K562 (cell line): ENCODE measurements around the gene MAP3K6. TPM values are rescaled to one million over a fixed set of nuclear protein-coding genes. Genes with fewer than 3 reads are reported as not detected.
A peak's percentile ranks its signal among the peaks of the same experiment; 100 is the strongest.

Experiments used
- BHLHE40 ChIP-seq: IDR thresholded peaks from 2 replicates; pipeline ENCODE4 v1.6.1; 2011; ENCODE audit warnings: low read length, improper control_type of control experiment
- CGGBP1 ChIP-seq: fragments of 250-450 bp; sonication (Bioruptor Pico); IDR thresholded peaks from 2 replicates; pipeline ENCODE4 v1.9.0; 2021; ENCODE audit warnings: mild to moderate bottlenecking
- CXXC5 ChIP-seq: fragments of 250-450 bp; sonication (Bioruptor Pico); IDR thresholded peaks from 2 replicates; pipeline ENCODE4 v1.8.0; 2022; ENCODE audit warnings: inconsistent platforms, mild to moderate bottlenecking, moderate library complexity
- E2F5 ChIP-seq: sonication (generic); formaldehyde crosslinking; IDR thresholded peaks from 2 replicates; pipeline ENCODE4 v1.8.0; 2022; ENCODE audit warnings: mild to moderate bottlenecking, missing genetic modification reagents
- ELF4 ChIP-seq: fragments of 450-650 bp; formaldehyde crosslinking; IDR thresholded peaks from 2 replicates; pipeline ENCODE4 v1.4.0; 2022; ENCODE audit warnings: missing genetic modification characterization
- ETS1 ChIP-seq: conservative IDR thresholded peaks from 2 replicates; pipeline ENCODE4 v1.6.1; 2011; ENCODE audit warnings: low read depth, mild to moderate bottlenecking, low read length; ENCODE audit not compliant: control insufficient read depth
- ETV1 ChIP-seq: fragments of 450-650 bp; conservative IDR thresholded peaks from 2 replicates; pipeline ENCODE4 v1.6.1; 2016; ENCODE audit warnings: missing genetic modification characterization, control low read depth, low read depth, missing compliant biosample characterization
- HNRNPH1 ChIP-seq: fragments of 200-400 bp; formaldehyde crosslinking; optimal IDR thresholded peaks from 2 replicates; pipeline ENCODE3; 2017; ENCODE audit warnings: low read depth, mild to moderate bottlenecking, low read length, moderate library complexity
- MNT ChIP-seq, 2 experiments: fragments of 450-650 bp; conservative IDR thresholded peaks; 2 replicates each; pipeline ENCODE4 v1.6.1; 2017; ENCODE audit warnings: mild to moderate bottlenecking in 2 of 2, moderate library complexity in 2 of 2
- NONO ChIP-seq, 2 experiments: fragments of 200-400 bp in 1 of 2; fragments of 450-650 bp in 1 of 2; formaldehyde crosslinking in 1 of 2; IDR thresholded peaks; 2 replicates each; pipeline ENCODE4 v1.6.1; 2017; ENCODE audit warnings: low read depth in 2 of 2, mild to moderate bottlenecking in 2 of 2, moderate library complexity in 2 of 2, low read length in 1 of 2
- RFX1 ChIP-seq: fragments of 450-650 bp; IDR thresholded peaks from 2 replicates; pipeline ENCODE4 v1.6.1; 2016; ENCODE audit warnings: mild to moderate bottlenecking, moderate library complexity
- SMAD1 ChIP-seq: fragments of 150-350 bp; IDR thresholded peaks from 2 replicates; pipeline ENCODE4 v1.6.1; 2014; ENCODE audit warnings: low read length, low read depth; ENCODE audit not compliant: partially characterized antibody
- SOX6 ChIP-seq: fragments of 450-650 bp; IDR thresholded peaks from 2 replicates; pipeline ENCODE4 v1.6.1; 2014; ENCODE audit warnings: mild to moderate bottlenecking
- U2AF2 ChIP-seq: fragments of 200-400 bp; formaldehyde crosslinking; optimal IDR thresholded peaks from 2 replicates; pipeline ENCODE3; 2017; ENCODE audit warnings: low read depth, mild to moderate bottlenecking, low read length
- ZBTB34 ChIP-seq: fragments of 250-450 bp; sonication (Bioruptor Pico); IDR thresholded peaks from 2 replicates; pipeline ENCODE4 v1.8.0; 2021; ENCODE audit warnings: mild to moderate bottlenecking, moderate library complexity
- ZFP30 ChIP-seq: fragments of 250-450 bp; sonication (Bioruptor Pico); IDR thresholded peaks from 2 replicates; pipeline ENCODE4 v1.8.0; 2022; ENCODE audit warnings: moderate library complexity, mild to moderate bottlenecking, inconsistent platforms, borderline replicate concordance
- ZFX ChIP-seq: sonication (generic); formaldehyde crosslinking; IDR thresholded peaks from 2 replicates; pipeline ENCODE4 v1.8.0; 2022; ENCODE audit warnings: mild to moderate bottlenecking, missing genetic modification reagents, moderate library complexity
- ZKSCAN3 ChIP-seq: fragments of 250-450 bp; sonication (Bioruptor Pico); IDR thresholded peaks from 2 replicates; pipeline ENCODE4 v1.4.0; 2020
- ZNF324 ChIP-seq: fragments of 250-450 bp; sonication (Bioruptor Pico); IDR thresholded peaks from 2 replicates; pipeline ENCODE4 v1.4.0; 2020; ENCODE audit warnings: mild to moderate bottlenecking
- ZNF431 ChIP-seq: sonication (generic); formaldehyde crosslinking; IDR thresholded peaks from 2 replicates; pipeline ENCODE4 v1.8.0; 2022; ENCODE audit warnings: mild to moderate bottlenecking, missing genetic modification reagents
- ZNF740 ChIP-seq, 3 experiments: fragments of 200-800 bp in 1 of 3; sonication (Bioruptor generic) in 1 of 3; sonication (generic) in 1 of 3; formaldehyde crosslinking in 1 of 3; IDR thresholded peaks; 2 replicates each; pipeline versions ENCODE4 v1.6.1 to v1.8.0; 2016 to 2022; ENCODE audit warnings: mild to moderate bottlenecking in 2 of 3, missing compliant biosample characterization in 2 of 3, missing genetic modification characterization in 2 of 3, missing genetic modification reagents in 1 of 3
- polyA plus RNA-seq, 8 experiments: library from polyadenylated mRNA; depleted of rRNA in 4 of 8; stranded (reverse) in 5 of 8; unstranded in 3 of 8; fragments of >200 nt; fragmentation: Nextera tagmentation in 2 of 8; fragmentation: Illumina TruSeq in 1 of 8; extraction: Ambion mirVana in 2 of 8; extraction: Trizol in 1 of 8; gene quantifications; 2 replicates each; pipeline versions ENCODE4 v1.2.1 to v1.2.3, GENCODE V29; 2011 to 2014; ENCODE audit warnings: inconsistent platforms in 1 of 8, missing spikeins in 1 of 8
- total RNA-seq, 7 experiments: library from RNA; depleted of rRNA in 6 of 7; stranded (reverse); fragments of >200 nt in 6 of 7; fragmentation: Illumina TruSeq in 2 of 7; extraction: Trizol in 2 of 7; gene quantifications; 2 replicates each; pipeline versions ENCODE4 v1.2.1 to v1.2.3, GENCODE V29; 2011 to 2021; ENCODE audit warnings: low replicate concordance in 1 of 7

Gene MAP3K6
- total and polyA plus RNA-seq, 9 of the 15 experiments (the other 6 are each of a cell fraction or from before 2014, with no cell fraction given) = 0.99 to 21.9 (median 7.0) TPM

- TF ChIP-seq BHLHE40 (peak; percentile 90), ZNF431 (peak; percentile 96), ZNF324 (CRISPR knock-in tag) (no peak), ZKSCAN3 (CRISPR knock-in tag) (peak; percentile 63; the same call in 1 of the 2 replicates), U2AF2 (no peak), HNRNPH1 (no peak), RFX1 (peak; percentile 65), NONO (IDR thresholded peaks at IDR 0.05; ENCODE audit: low read depth in 2 of 2, low read length in 1 of 2) (peak; percentile 33 to 85; a peak in 2 of 4 replicates), ZFX (peak; percentile 94), MNT (conservative IDR thresholded peaks at IDR 0.05) (peak; percentile 95 to 98), ZBTB34 (CRISPR knock-in tag) (no peak), CXXC5 (CRISPR knock-in tag) (peak; percentile 98), E2F5 (CRISPR knock-in tag) (0 out of 2 replicates have a peak, but pooled peaks have one; percentile 33), ELF4 (CRISPR knock-in tag) (peak; percentile 91), ZNF740 (CRISPR knock-in tag; IDR thresholded peaks at IDR 0.05) (peak; percentile 89), ZNF740 (tag; IDR thresholded peaks at IDR 0.05) (no peak), CGGBP1 (CRISPR knock-in tag) (peak; percentile 86), ETV1 (tag) (peak; percentile 98), SMAD1 (peak; percentile 38), SOX6 (peak; percentile 73), ZFP30 (CRISPR knock-in tag) (no peak), ETS1 (peak; percentile 92)
Observed at GRCh38 chr1:27321813-27322568, 44.8 kb downstream of the MAP3K6 start, which contains the start of gene TMEM222 (continued).
